Skeletal muscle cell (primary cell): ENCODE measurements around the gene NOL12.
"Not testable (repeated sequence)": the region's sequence is repeated elsewhere in the genome, so short reads cannot be mapped to it uniquely, and the experiment has no call there.

ENCODE experiments used
- DNase-seq: peaks from one replicate; pipeline ENCODE4 v3.0.0-alpha.2; 2010; ENCODE audit warnings: low read depth
- H3K4me3 ChIP-seq: 2 replicates; pipeline ENCODE4 v1.5.1; 2011; ENCODE audit warnings: low read depth, mild to moderate bottlenecking, control low read depth, low read length, moderate library complexity

Gene NOL12

DNA sequence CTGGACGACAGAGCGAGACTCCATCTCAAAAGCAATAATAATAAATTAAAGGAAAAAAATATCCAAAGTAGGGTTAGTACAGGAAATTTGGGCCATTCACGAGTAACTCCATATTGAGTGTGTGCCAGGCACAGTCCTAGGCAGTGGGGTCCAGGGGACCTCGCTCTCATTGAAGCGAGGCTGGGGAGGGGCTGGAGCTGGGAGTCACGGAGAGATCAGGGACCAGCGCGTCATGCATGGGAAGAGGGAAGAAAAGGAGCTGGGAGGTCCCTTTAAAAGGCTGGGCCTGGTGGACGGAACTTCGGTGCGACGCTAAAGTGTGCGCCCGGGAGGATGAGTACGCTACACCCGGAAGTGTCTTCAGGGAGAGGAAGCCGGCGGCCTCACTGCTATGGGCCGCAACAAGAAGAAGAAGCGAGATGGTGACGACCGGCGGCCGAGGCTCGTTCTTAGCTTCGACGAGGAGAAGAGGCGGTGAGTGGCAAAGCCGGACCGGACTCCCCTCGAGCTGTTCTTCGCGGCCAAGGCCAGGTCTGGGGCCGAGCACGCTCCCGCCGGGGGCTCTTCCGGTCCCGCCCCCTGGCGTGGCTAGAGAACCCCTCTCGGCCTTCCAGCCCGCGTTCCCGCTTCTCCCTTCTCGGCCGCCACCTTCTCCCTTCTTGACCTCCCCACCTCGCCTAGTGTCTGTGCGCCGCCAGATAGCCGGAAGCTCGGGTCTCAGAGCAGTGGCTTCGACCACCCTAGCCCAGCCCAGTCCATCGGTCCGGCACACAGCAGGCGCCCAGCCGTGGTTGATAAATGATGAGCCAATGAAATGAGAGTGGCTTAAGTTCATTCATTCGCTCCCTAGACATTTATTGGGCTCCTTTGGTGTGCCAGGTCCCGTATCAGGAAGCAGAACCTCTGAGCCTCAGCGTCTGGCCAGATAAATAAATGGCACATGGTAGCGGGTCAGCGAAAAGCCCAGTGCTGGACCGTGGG is at the start of gene NOL12:
NOL12 (plus strand) TSS at position 342 of the 981 bp plus-strand sequence; CDS start at position 392, 50 bp downstream.
- H3K4me3 ChIP-seq, result peak within 1 kb of the TSS; percentile 95
- DNase-seq, result peak; percentile 64

- no peak for DNase-seq
- no peak overlapping the region for H3K4me3 ChIP-seq
Measured at GRCh38 chr22:37636949-37637273, 49.2 kb upstream of the NOL12 start.

DNA sequence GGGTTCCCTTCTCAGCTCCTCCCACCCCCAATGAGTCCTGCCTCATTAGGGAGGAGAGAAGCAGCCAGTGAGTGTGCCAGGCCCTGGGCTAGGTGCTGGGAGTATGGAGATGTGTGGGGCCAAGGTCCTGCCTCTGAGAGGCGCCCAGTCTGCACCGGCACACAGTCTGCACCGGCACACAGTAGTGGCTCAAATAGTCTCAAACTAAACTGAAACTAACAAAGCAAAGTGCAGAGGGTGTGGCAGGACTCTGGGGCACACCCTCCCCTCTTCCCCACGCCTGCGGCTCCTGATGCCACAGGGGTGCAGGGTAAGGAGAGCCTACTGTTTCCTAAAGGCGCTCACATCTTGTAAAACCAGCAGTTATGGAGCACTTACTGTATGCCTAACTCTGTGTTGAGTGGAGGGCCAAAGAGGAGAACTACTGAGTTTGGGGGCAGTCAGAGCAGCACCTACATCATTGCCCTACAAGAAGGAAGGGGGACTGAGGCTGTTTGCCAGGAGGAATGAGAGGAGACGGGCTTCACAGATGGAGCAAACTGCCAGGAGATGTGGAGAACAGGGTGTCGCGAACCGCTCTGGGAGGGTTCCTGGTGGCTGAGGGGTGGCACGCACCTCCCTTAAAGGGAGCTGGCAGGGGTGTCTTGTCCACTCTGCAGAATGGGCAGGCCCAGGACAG is 47.6 kb upstream of the NOL12 start:
- DNase-seq, result no peak
- H3K4me3 ChIP-seq, result peak overlapping the region; percentile 65

GRCh38 chr22:37639070-37639760 is 46.9 kb upstream of the NOL12 start, which contains the start of gene SH3BP1:
Gene SH3BP1 (plus strand): TSS chr22:37639669. CDS start chr22:37639788, 119 bp downstream.
- peak within 1 kb of the TSS; percentile 65 for H3K4me3 ChIP-seq
- no peak for DNase-seq

GRCh38 chr22:37639771-37640590 is 46.2 kb upstream of the NOL12 start:
- H3K4me3 ChIP-seq, result peak overlapping the region; percentile 65
- no peak for DNase-seq

GRCh38 chr22:37640591-37641560 is 45.3 kb upstream of the NOL12 start:
- peak overlapping the region; percentile 65 for H3K4me3 ChIP-seq
- no peak for DNase-seq

DNA sequence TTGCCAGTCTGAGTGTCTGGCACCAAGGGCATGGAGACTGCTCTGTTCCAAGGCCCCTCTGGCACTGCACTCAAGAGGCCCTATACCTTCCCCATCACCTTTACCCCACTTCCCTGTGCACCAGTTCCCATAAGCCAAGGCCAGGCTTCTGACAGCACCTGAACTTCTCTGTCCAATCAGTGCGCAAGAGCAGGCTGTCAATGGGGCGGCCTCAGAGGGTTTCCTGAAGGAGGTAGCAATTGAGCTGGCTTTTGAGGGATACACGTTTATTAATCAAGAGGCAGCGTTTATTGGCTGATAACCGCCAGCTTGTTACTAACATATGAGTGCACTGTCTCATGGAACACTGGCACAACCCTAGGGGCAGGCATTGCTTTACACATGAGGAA is 44.6 kb upstream of the NOL12 start:
- DNase-seq, result no peak
- no peak overlapping the region for H3K4me3 ChIP-seq

- DNase-seq, result no peak
- no peak overlapping the region for H3K4me3 ChIP-seq
Measured at GRCh38 chr22:37643225-37643847, 42.8 kb upstream of the NOL12 start.

GRCh38 chr22:37647317-37647716 is 38.8 kb upstream of the NOL12 start:
- H3K4me3 ChIP-seq, result no peak overlapping the region
- DNase-seq, result no peak

DNA sequence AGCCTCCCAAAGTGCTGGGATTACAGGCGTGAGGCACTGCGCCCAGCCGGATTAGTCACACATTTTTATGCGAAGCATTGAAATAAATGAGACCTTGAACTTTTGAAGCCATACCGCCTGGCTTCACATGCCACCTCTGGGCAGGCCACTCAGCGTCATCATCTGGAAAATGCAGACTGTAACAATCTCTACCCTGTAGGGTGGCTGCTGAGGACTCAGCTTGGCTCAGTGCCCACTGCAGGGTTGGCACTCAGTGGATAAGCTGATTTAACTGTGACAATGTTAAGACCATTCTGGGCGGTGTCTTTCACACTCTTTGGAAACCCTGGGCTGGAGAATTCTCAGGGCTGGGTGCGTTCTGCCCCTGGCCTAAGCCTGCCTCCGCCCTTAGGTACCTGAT is 38.2 kb upstream of the NOL12 start:
- no peak overlapping the region for H3K4me3 ChIP-seq
- no peak for DNase-seq

DNA sequence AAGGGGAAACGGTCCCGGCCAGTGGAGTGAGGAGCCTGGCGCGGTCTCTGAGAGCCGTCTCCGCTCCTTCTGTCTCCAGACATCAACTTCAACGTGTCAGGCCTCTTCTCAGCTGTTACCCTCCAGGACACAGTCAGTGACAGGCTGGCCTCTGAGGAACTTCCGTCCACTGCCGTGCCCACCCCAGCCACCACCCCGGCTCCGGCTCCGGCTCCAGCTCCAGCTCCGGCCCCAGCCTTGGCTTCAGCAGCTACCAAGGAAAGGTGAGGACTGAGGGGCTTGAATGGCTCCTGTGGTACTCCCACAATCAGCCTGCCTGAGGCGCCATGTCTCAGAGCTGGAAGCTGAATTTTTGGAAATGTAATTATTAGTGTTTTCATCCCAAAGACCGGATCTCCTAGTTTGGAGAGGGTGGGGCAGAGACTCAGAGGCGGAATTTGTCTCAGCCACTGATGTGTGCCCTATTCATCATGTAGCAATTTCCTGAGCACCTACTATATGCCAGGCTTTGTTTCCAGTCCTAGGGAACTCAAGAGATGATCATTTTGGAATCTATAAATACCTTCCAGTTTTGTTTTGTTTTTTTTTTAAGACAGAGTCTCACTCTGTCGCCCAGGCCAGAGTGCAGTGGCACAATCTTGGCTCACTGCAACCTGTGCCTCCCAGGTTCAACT is 35.5 kb upstream of the NOL12 start:
- no peak overlapping the region for H3K4me3 ChIP-seq
- DNase-seq, result no peak

DNA sequence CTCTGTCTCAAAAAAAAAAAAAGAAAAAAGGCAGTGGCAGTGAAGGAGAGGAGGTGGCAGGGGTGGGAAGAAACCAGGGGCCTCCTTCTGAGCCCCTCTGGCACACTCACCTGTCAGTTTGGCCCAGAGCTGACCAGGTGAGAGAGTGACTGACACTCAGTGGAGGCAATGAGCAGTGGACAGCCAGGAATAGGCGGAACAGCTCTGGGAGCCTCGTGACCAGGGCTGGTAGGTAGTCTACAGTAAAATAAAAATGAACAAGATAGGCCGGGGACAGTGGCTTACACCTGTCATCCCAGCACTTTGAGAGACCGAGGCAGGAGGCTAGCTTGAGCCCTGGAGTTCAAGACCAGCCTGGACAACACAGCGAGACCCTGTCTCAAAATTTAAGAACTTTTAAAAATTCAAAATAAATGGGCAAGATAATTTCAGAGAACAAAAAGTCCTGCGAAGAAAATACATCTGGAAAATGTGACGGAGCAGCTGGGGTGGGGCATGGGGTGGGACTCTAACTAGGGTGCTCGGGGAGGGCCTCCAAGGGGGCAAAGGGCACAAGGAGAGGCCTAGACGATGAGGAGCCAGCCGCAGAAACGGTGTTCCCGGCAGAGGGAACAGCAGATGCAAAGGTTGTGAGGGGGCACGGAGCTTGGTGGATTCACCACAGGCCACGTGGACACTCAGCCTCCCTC is 31.4 kb upstream of the NOL12 start:
- no peak for DNase-seq
- no peak overlapping the region for H3K4me3 ChIP-seq

DNA sequence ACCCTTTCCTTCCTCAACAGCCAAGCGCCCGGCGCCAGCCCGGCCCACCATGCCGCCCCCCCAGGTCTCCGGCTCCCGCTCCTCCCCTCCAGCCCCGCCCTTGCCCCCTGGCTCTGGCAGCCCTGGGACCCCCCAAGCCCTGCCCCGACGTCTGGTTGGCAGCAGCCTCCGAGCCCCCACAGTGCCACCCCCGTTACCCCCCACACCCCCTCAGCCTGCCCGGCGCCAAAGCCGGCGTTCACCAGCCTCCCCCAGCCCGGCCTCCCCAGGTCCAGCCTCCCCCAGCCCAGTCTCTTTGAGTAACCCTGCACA is 30.9 kb upstream of the NOL12 start:
- no peak for DNase-seq
- no peak overlapping the region for H3K4me3 ChIP-seq

GRCh38 chr22:37656583-37656982 is 29.6 kb upstream of the NOL12 start:
- not testable (repeated sequence) for H3K4me3 ChIP-seq, DNase-seq

- H3K4me3 ChIP-seq, result peak overlapping the region; percentile 76
- no peak for DNase-seq
Measured at GRCh38 chr22:37657590-37658132, 28.5 kb upstream of the NOL12 start.
